ENCODE results near the gene WEE2. TPM values are rescaled to one million over a fixed set of nuclear protein-coding genes. Genes with fewer than 3 reads are reported as not detected.

Gene WEE2
- total and polyA plus RNA-seq, 2 of the 13 experiments (the other 11 are each of a cell fraction or from before 2014, with no cell fraction given) = not detected

- TF ChIP-seq, protein P1, sequence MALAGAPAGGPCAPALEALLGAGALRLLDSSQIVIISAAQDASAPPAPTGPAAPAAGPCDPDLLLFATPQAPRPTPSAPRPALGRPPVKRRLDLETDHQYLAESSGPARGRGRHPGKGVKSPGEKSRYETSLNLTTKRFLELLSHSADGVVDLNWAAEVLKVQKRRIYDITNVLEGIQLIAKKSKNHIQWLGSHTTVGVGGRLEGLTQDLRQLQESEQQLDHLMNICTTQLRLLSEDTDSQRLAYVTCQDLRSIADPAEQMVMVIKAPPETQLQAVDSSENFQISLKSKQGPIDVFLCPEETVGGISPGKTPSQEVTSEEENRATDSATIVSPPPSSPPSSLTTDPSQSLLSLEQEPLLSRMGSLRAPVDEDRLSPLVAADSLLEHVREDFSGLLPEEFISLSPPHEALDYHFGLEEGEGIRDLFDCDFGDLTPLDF (CRISPR knock-in tag; IDR thresholded peaks at IDR 0.05) = peak; percentile 49; the same call in 1 of the 2 replicates
- TF ChIP-seq, protein P2, sequence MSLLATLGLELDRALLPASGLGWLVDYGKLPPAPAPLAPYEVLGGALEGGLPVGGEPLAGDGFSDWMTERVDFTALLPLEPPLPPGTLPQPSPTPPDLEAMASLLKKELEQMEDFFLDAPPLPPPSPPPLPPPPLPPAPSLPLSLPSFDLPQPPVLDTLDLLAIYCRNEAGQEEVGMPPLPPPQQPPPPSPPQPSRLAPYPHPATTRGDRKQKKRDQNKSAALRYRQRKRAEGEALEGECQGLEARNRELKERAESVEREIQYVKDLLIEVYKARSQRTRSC (CRISPR knock-in tag; IDR thresholded peaks at IDR 0.05; ENCODE audit: low read depth) = 0 out of 2 replicates have a peak, but pooled peaks have one; percentile 16
- TF ChIP-seq IKZF5 (CRISPR knock-in tag; IDR thresholded peaks at IDR 0.05) (peak; percentile 97), ZBTB7B (CRISPR knock-in tag; IDR thresholded peaks at IDR 0.05) (peak; percentile 85), ZNF724P (CRISPR knock-in tag; IDR thresholded peaks at IDR 0.05; ENCODE audit: borderline replicate concordance) (peak; percentile 79; the same call in 1 of the 2 replicates), ZNF446 (CRISPR knock-in tag; IDR thresholded peaks at IDR 0.05) (no peak), KDM1A (CRISPR knock-in tag; IDR thresholded peaks at IDR 0.05) (no peak), SKI (IDR thresholded peaks at IDR 0.05; ENCODE audit: partially characterized antibody) (no peak), FOXP1 (IDR thresholded peaks at IDR 0.05) (no peak), FOXP1 (CRISPR knock-in tag; IDR thresholded peaks at IDR 0.05) (peak; percentile 57; the same call in 1 of the 2 replicates), ZNF660 (CRISPR knock-in tag; IDR thresholded peaks at IDR 0.05; ENCODE audit: borderline replicate concordance, low read depth) (no peak), ZNF615 (CRISPR knock-in tag; IDR thresholded peaks at IDR 0.05; ENCODE audit: borderline replicate concordance) (peak; percentile 87; the same call in 1 of the 2 replicates), PCBP1 (IDR thresholded peaks at IDR 0.05; ENCODE audit: borderline replicate concordance, low read depth, low read length) (0 out of 2 replicates have a peak, but pooled peaks have one; percentile 25), ZNF781 (CRISPR knock-in tag; IDR thresholded peaks at IDR 0.05; ENCODE audit: borderline replicate concordance, not compliant biosample characterization) (peak; percentile 94), SIN3A (IDR thresholded peaks at IDR 0.05; ENCODE audit: borderline replicate concordance, low read depth, low read length) (peak; percentile 87; the same call in 1 of the 2 replicates), CREB1 (IDR thresholded peaks at IDR 0.05) (peak; percentile 81), CREB1 (CRISPR knock-in tag; IDR thresholded peaks at IDR 0.05) (peak; percentile 98), ZSCAN29 (CRISPR knock-in tag; conservative IDR thresholded peaks at IDR 0.05) (peak; percentile 89; the same call in 1 of the 2 replicates), ZSCAN25 (CRISPR knock-in tag; IDR thresholded peaks at IDR 0.05) (no peak), ZEB1 (IDR thresholded peaks at IDR 0.05; ENCODE audit: insufficient replicate concordance, low read depth) (peak; percentile 94), ZNF510 (CRISPR knock-in tag; IDR thresholded peaks at IDR 0.05; ENCODE audit: low read depth) (peak; percentile 79; the same call in 1 of the 2 replicates), ZNF460 (CRISPR knock-in tag; IDR thresholded peaks at IDR 0.05; ENCODE audit: borderline replicate concordance) (peak; percentile 94), NCOA1 (CRISPR knock-in tag; IDR thresholded peaks at IDR 0.05) (no peak; the same call in 1 of the 2 replicates), KDM2A (CRISPR knock-in tag; IDR thresholded peaks at IDR 0.05; ENCODE audit: borderline replicate concordance, low read depth) (peak; percentile 99)
- TF ChIP-seq, protein P3, sequence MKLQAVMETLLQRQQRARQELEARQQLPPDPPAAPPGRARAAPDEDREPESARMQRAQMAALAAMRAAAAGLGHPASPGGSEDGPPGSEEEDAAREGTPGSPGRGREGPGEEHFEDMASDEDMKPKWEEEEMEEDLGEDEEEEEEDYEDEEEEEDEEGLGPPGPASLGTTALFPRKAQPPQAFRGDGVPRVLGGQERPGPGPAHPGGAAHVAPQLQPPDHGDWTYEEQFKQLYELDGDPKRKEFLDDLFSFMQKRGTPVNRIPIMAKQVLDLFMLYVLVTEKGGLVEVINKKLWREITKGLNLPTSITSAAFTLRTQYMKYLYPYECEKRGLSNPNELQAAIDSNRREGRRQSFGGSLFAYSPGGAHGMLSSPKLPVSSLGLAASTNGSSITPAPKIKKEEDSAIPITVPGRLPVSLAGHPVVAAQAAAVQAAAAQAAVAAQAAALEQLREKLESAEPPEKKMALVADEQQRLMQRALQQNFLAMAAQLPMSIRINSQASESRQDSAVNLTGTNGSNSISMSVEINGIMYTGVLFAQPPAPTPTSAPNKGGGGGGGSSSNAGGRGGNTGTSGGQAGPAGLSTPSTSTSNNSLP (IDR thresholded peaks at IDR 0.05; ENCODE audit: low read depth, low read length) = peak; percentile 62
- TF ChIP-seq, protein P4, sequence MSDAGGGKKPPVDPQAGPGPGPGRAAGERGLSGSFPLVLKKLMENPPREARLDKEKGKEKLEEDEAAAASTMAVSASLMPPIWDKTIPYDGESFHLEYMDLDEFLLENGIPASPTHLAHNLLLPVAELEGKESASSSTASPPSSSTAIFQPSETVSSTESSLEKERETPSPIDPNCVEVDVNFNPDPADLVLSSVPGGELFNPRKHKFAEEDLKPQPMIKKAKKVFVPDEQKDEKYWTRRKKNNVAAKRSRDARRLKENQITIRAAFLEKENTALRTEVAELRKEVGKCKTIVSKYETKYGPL (CRISPR knock-in tag; IDR thresholded peaks at IDR 0.05) = no peak
These were observed 29.9 kb downstream of the WEE2 start, which contains the start of gene SSBP1 (continued) for GRCh38 chr7:141737836-141738591.
